Activated CD8-positive, alpha-beta memory T cell treated with anti-CD3 and anti-CD28 coated beads for 24 hours (primary cell): ENCODE results near the gene KCNT1.

Source experiments
- DNase-seq: peaks from one replicate; pipeline ENCODE4 v3.0.0-alpha.2; 2020

KCNT1 gene

GRCh38 chr9:135825435-135826187, 123.6 kb downstream of the KCNT1 start:
- DNase-seq = no peak

GRCh38 chr9:135826188-135826545, 124.2 kb downstream of the KCNT1 start:
- DNase-seq = no peak

GRCh38 chr9:135827301-135827700, 125.3 kb downstream of the KCNT1 start:
- DNase-seq = no peak

- no peak for DNase-seq
These were observed 126.0 kb downstream of the KCNT1 start for GRCh38 chr9:135827866-135828580.

- DNase-seq = no peak
These were observed 126.7 kb downstream of the KCNT1 start for GRCh38 chr9:135828656-135829055.

- DNase-seq = no peak
These were observed 128.5 kb downstream of the KCNT1 start for GRCh38 chr9:135830496-135830895.

- no peak for DNase-seq
These were observed 131.9 kb downstream of the KCNT1 start for GRCh38 chr9:135833864-135834263.

GRCh38 chr9:135835131-135835530, 133.1 kb downstream of the KCNT1 start:
- DNase-seq = peak; percentile 32

- DNase-seq = no peak
These were observed 137.5 kb downstream of the KCNT1 start for GRCh38 chr9:135839516-135839915.

- DNase-seq = no peak
These were observed 138.1 kb downstream of the KCNT1 start for GRCh38 chr9:135840107-135840506.

GRCh38 chr9:135840539-135840938, 138.6 kb downstream of the KCNT1 start:
- DNase-seq = no peak
